ENCODE measurements around the gene S100B.
A peak's percentile ranks its signal among the peaks of the same experiment; 100 is the strongest.
"Not testable (repeated sequence)": the region's sequence is repeated elsewhere in the genome, so short reads cannot be mapped to it uniquely, and the experiment has no call there.

S100B gene

DNA sequence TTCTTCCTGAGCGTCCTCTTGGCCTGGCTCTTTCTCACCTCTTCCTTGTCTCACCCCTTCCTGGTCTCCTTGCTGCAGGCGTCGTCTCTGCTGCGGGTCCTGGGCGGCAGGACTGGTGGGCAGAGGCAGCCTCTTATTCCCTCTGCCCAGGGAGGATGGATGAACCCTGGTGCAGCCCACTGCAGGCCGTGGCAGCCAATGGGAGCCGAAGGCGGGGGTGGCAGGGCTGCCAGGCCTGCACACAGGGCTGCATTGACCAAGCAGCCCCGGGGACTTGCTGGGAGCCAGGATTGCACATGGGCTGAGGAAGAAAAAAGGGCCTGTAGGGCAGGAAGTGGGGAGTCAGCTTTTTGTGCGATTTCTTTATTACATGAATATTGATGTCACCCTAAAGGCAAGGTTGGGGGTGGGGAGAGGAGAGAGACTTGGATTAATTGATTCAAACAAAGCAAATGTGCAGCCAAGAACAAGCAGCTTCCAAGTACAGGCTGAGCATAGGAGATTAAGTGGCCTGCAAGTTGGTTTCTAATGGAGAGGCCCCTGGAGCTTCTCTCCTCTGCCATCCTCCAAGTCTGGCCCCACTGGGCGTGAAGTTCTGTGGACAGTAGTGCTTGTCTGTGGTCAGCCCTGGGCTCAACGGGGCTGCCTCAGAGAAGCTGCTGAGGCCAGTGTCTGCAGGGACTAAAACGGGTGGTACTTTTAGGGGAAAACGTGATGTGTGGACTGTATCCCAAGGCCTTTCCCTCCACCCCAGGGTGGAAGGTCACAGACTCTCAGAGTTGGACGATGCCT, at the start of gene S100B:
Gene S100B, minus strand, starts transcription at position 108 of the 792 bp plus-strand sequence. CDS start 2,667 bp downstream, outside the sequence.
- no peak for DNase-seq

DNA sequence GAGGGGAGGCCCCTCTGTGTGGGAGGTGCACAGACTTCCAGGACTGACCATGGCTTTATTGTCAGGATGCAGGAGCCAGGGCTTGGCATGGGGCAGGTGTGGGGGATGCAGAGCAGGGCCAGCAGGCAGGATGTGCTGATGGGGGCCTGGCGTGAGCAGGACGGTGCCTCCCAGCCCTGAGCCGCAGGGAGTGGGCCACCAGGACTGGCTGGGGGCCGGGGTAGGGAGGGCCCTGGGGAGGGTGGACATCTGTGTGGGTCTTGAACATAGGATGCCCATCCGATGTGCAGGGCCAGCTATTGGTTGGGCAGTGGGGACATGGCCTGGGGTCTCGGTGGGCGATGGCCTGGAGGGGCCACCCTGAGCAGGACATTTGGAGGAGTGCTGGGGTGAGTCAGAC, 46.2 kb upstream of the S100B start:
- DNase-seq, result no peak

DNA sequence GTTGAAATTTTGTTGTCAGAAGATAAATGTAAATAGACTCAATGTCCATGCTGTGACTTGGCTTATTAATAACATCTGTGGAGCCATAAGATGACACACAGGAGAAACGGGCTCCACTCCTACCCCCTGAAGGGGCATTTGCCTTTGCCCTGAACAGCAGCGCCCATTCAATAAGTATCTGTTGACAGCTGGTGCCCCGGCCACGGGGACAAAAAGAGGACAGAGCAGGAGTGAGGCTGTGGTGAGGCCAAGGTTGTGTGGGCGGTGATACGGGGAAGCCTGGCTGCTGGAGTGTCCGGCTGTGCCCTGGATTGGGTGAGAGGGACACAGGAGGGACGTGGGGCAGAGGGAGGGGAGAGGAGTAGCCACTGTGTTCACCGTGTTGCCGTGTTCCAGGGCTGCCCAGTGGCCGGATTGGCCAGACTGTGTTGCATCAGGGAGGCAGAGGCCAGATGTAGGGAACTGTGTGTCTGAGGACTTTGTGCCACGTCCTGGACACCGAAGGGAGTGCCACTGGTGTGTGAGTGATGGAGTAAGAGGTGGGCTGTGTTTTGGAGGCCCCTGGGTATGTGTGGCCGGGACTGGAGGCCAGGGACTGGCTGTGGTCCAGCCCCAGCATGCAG, 45.7 kb upstream of the S100B start:
- DNase-seq, result no peak

DNA sequence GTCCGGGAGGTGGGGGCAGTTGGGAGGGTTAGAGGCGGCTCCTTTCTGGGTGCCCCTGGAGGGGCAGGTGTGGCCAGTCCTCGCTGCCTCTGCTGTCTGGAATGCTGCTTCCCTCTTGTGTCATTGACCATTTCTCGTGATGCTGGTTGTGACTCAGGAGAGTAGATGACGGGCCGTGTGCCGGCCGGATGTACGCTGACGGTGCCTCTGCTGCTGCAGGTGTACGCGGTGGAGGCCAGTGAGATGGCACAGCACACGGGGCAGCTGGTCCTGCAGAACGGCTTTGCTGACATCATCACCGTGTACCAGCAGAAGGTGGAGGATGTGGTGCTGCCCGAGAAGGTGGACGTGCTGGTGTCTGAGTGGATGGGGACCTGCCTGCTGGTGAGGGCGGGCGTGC, 44.5 kb upstream of the S100B start:
- no peak for DNase-seq

DNA sequence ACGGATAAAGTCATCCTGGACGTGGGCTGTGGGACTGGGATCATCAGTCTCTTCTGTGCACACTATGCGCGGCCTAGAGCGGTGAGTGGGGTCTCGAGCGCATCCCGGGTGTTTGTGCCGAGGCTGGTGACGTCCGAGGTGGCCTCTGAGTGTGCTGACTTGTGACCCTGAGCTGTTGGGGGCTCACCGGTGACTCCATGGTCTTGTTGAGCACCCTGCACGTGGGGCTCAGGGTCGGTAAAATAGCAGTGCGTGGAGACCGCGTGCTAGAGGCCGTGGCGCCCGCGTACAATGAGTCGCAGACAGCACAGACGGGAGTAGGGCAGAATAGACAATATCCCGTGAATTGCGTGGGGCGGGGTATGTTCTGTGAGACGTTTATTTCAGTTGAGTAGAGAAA, 43.7 kb upstream of the S100B start:
- no peak for DNase-seq

DNA sequence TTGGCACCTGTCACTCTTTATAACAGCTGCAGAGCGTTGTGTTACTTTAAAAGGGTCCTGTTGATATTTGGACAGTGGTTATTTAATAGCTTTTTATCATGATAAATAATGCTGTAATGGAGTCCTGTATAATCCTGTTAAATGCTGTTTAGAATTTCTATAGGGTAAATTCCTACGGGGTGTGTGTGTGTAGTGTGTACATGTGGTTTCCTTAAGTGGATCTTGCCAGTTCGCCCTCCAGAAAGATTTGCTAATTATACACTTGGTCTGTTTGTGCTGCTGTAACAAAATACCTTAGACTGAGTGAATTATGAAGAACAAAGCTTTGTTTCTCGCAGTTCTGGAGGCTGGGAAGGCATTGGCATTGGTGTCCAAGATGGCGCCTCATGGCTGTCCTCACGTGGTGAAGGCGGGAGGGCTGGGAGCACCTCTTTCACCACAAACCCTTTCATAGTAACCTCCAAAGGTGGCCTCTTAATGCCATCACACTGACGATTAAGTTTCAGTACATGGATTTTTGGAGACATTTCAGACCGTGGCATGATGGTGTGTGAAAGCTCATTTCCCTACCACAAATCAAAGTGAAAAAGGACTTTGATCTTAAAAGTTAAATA, 41.8 kb upstream of the S100B start:
- no peak for DNase-seq

DNA sequence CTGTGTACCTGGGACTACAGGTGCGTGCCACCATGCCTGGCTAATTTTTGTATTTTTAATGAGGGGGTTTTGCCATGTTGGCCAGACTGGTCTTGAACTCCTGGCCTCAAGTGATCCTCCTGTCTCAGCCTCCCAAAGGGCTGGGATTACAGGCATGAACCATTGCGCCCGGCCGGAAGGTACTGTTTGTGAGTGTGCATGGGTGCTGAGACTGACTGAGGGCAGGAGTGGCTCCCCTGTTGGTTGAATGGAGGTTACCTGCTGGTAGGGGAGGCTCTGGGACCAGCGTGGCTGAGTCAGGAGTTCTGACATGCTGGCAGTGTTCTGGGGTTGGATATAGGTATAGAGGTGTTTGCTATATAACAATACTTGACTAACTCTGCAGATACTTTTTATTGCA, 41.0 kb upstream of the S100B start:
- no peak for DNase-seq

DNA sequence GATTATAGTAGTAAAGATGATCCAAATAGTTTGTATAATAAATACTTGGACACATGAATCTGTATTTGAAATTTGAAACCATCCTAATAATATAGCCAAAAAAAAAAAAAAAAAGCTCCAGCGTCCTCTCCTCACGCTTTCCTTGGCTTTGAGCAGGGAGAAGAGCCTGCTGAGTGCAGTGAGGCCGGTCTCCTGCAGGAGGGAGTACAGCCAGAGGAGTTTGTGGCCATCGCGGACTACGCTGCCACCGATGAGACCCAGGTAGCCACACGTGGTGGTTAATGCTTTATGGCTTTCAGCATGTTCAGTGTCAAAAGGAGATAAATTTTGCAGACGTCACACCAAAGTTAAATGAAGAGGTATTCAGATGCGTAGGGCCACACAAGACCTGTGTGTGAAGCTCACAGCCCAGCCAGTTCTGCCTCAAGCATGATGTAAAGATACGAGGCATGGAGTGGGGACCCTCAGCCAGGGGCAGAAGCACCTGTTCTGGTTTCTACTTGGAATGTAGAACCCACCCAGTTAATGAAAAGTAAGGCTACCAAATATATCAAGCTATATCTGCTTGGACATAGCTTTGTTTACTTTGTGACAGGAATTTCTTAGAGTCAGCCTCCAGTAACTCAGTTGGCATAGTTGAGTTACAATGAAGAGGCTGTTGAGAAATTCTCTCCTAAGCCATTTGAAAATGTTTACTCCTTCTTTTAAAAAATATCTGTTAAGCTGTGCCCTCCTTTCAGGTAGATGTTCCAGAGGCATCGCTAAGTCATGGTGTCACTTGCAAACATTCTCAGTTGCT, 38.7 kb upstream of the S100B start:
- DNase-seq, result no peak

DNA sequence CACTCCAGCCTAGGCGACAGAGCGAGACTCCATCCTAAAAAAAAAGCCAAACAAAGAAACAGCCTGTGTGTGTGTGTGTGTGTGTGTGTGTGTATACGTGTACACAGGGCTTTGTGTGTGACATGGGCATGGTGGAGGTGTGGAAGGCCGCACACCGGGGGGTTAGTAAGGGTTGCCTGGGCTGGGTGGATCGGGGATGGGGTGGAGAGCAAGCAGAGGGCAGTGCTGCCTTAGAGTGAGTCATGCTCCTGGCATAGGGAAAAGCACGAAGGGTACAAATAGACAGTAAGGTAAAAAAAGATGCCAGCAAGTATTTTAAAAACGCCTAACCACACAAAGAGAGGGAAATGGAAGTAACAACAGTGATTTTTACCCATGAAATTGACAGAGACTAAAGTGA, 36.8 kb upstream of the S100B start:
- no peak for DNase-seq

DNA sequence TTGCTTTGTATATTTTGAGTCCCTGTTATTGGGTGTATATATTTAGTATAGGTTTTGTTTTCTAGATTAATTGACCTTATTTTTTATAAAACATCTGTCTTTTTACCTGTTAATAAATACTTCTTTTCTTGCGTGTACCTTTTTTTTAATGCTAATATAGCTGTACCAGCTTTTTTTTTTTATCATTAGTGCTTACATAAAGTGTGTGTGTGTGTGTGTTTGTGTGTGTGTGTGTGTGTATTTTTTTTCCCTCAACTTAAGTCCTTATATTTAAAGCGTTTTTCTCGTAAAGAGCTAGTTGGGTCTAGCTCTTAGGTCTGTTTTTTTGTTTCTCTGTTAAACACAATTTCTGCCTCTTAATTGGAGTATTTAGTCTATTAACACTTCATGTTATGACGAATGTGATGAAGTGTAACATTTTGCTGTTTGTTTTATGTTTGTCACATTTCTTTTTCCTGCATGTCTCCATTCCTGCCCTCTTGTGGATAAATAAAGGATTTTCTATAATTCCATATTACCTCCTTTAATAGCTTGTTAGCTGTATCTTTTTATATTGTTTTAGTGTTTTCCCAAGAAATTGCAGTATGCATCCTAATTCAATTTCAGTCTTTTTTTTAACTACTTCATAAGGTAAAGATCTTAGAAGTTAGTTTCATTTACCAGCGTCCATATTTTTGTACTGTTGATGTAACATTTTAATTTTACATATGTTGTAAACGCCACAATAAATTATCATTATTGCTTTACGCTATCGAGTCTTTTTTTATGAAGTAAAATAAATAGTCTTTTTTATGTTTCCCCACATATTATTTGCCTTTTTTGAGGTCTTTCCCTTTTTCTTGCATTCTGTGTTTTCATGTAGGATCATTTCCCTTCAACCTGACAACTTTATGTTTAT, 34.9 kb upstream of the S100B start:
- no peak for DNase-seq

DNA sequence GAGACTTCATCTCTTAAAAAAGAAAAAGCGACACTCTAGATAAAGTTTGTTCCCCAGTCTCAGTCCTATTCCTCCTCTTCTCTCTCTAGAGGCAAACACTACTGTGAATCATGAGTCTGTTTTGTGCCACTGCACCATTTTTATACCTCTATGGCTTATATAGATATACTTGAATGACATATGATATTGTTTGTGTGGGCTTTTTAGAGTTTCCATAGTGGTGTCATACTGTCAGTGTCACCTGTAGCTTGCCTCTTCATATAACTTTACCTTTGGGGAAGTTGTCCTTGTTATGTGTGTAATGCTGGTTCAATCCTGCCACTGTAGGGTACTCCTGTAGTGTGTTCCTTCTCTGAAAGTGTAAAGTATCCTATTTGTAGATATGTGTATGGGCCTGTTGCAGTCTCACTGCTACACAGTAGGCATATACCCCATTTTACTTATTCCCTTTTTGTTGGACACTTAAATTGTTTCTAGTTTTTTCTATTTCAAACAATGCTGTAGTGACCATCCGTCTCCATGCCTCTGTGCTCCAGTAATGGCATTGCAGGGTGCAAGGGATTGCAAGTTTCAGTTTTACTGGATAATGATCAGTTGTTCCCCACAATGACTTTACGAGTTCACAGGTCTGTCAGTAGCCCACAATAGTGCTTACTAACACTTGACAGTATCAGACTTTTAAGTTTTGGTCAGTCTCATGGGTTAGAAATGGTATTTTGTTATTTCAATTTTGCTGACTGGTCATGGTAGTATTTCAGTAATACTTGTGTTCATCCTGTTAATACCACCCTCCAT, 33.3 kb upstream of the S100B start:
- DNase-seq, result no peak

DNA sequence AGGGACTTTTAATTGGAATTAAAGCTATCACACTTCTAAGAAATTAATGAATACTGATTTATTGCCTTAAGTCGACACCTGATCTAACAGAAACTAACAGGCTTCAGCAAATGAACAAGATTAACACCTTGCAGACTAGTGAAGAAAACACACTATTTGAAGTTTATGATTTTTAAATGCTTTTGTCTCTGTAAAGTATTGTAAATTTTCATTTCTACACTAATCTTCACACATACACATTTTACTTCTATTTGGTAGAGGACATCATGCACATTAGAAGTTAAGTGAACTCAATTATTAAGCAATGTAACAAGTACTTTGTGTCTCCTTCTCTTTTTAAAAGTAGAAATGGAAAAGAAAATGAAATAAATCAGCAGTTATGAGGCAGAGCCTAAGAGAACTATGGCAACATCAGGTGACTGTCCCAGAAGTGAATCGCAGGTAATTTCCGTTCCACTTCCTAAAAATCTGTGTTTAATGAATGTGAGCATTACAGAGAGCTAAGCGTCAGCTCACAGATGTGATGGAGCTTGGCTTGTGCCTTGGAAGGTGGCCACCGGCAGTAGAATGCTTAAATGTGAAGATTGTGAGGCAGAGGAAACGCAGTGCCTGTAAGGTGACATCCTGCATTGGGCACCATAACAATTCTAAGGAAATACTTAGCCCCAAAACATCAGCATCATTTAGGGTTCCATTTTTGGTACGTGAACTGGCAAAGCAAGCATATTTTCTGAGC, 31.8 kb upstream of the S100B start:
- no peak for DNase-seq

DNA sequence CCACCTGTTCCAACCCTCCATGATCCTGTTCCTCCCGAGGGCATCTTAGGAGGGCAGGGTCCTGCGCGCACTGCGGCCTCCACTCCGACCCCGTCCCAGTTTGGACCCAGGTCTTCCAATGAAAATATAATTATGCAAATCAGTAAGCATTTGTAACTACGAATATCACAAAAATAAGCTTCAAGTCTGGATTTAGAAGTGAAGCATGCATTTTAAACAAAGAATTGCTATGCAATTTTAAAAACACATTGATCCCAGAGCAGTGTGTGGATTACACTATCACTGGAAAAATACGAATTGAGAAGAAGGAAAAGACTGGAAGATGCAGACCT, 31.3 kb upstream of the S100B start:
- no peak for DNase-seq

DNA sequence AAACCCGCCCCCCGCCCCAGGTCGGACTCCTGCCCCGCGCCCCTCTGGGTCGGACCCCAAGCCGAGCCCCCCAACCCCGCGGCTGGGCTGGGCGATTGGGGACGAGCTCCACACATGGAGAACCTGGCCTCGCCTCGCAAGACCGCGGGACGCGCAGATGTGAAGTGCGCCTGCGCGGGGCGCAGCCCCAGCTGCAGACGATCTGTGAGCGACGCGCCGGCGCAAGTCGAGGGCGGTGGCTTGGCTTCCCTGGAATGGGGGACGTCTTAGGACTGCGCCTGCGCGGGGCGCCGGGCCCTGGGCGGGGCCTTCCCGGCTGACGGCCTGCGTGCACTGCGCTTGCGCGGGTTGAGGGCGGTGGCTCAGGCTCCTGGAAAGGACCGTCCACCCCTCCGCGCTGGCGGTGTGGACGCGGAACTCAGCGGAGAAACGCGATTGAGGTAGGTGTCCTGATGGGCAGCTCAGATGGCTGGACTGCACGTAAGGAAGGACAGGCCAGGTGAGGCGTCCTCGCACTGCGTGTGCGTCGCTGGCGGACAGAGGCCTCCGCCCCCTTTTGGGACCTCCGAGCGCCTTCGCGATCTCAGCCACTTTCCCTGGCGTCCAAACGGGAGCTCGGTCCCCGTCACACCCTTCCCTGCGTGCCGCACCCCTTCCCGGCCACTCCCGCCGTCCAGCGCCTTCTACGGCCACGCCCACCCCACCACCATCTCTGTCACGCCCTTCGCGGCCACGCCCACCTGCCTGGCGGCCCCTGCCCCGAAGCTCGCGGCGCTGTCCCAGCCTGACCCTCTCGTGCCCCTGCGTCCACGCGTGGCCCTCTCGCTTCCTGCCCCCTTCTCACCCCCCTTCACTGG, 30.7 kb upstream of the S100B start, which contains the start of gene PRMT2:
Gene PRMT2, plus strand, starts transcription at position 351 of the 857 bp plus-strand sequence. CDS start 1,278 bp downstream, outside the sequence.
- peak; percentile 97 for DNase-seq

DNA sequence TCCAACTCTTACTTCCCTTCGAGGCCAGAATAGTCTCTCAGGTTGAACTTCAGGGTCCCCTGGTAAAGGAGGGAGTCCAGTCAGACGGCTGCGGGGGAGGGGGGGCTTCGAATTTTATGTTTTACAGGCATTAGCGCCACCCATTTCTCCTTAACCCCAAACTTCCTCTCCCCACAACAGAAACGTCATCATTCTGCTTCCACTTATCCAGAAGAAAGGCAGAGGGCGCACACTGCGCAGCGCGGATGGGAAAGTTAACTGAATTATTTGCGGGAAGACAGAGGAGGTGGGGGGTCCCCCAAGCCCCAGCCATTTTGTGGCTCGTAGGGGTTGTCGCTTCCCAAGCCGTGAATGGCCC, 30.1 kb upstream of the S100B start:
- DNase-seq, result no peak

DNA sequence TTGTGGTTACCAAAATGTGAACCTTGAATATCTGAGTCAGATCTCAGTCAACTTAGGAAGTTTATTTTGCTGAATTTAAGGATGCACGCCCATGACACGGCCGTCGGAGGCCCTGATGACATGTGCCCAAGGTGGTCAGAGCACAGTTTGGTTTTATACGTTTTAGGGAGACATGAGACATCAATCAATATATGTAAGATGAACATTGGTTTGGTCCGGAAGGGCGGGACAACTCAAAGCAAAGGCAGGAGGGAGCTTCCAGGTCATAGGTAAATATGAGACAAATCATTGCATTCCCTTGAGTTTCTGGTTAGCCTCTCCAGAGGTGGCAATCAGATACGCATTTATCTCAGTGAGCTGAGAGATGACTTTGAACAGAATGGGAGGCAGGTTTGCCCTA, 29.5 kb upstream of the S100B start:
- no peak for DNase-seq

DNA sequence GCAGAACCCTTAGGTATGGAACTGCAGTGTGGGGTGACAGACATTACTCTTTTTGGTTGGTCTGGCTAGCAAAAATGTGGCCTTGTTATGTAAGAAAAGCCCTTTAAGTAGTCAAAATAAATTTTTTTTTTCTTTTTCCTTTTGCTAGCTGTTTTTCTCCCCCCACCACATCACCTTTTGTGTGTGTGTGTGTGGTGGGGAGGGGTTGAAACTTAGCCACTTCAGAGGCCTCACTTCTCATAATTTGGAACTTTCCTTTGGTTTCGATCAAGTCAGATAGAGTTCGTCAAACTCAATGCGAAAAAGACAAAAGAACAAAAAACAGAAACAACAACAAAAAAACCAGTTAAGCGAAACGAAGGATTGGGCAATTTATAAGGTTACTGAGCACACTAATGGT, 28.7 kb upstream of the S100B start:
- DNase-seq, result no peak

DNA sequence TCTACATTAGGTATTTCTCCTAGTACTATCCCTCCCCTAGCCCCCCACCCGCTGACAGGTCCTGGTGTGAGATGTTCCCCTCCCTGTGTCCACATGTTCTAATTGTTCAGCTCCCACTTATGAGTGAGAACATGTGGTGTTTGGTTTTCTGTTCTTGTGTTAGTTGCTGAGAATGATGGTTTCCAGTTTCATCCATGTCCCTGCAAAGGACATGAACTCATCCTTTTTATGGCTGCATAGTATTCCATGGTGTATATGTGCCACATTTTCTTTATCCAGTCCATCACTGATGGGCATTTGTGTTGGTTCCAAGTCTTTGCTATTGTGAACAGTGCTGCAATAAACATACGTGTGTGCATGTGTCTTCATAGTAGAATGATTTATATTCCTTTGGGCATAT, 26.0 kb upstream of the S100B start:
- not testable (repeated sequence) for DNase-seq

DNA sequence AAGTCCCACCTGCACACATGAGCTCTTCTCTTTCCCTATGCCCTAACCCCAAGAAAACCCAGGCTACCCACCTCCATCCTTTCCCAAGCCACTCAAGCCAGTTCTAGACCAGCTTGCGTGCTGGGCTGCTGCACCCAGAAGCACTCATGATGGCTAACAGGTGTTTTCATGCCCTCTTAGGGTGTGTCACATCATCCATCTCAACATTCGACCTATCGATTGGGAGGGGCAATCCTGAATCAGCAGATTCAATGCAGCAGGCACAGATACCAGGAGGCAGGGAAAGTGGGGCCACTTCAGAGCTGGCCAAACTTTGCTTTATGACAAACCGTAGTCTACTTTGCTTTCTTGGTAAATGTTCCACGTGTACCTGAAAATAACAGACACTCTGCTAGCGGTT, 24.0 kb upstream of the S100B start:
- no peak for DNase-seq

DNA sequence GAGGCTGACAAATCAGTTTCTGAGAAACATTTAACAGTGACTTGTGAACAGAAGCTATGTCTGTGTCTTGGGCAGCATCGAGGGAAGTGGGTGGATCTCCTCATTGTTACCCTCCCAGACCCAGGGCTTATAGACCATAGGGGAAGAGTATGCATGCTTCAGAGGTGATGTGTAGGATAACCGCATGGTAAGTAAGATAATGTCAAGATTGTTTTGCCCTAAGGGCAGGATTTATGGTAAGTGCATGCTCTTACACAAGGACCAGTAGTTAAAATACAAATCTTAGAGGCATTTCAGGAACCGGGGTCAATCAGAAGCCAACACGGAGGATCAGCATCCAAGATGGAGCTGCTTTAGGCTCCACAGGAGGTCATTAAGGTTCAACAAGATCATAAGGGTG, 22.8 kb upstream of the S100B start:
- DNase-seq, result no peak

Measured in activated gamma-delta T cell treated with Interleukin-2 at 50 U/mL for 16 hours (primary cell).